H1 (cell line): Measurements from ENCODE around the gene TTC34. TPM values are rescaled to one million over a fixed set of nuclear protein-coding genes. Genes with fewer than 3 reads are reported as not detected.

Experiments used
- ATF3 ChIP-seq: IDR thresholded peaks from 2 replicates; pipeline ENCODE4 v1.6.1; 2011; ENCODE audit warnings: low read depth, mild to moderate bottlenecking, low read length; ENCODE audit not compliant: insufficient read depth
- BRCA1 ChIP-seq: IDR thresholded peaks from 2 replicates; pipeline ENCODE4 v1.6.1; 2012; ENCODE audit warnings: low read depth, low read length, improper control_type of control experiment
- CBX8 ChIP-seq: fragments of 300-800, 300-1000 bp; sonication (generic); IDR thresholded peaks from 2 replicates; pipeline ENCODE4 v1.7.1; 2016; ENCODE audit warnings: low read depth, low read length, borderline replicate concordance
- EP300 ChIP-seq, 2 experiments: IDR thresholded peaks; 1 replicate in 1 of 2; 2 replicates in 1 of 2; pipeline ENCODE4 v1.6.1; 2011 to 2012; ENCODE audit warnings: low read depth in 2 of 2, low read length in 2 of 2, mild to moderate bottlenecking in 2 of 2, borderline replicate concordance in 1 of 2, inconsistent platforms in 1 of 2, moderate library complexity in 1 of 2
- HDAC6 ChIP-seq: IDR thresholded peaks from one replicate; pipeline ENCODE4 v1.7.1; 2012; ENCODE audit warnings: low read depth, mild to moderate bottlenecking, inconsistent platforms, low read length, moderate library complexity
- POLR2AphosphoS5 ChIP-seq: IDR thresholded peaks from 2 replicates; pipeline ENCODE4 v1.6.1; 2011; ENCODE audit warnings: low read depth, low read length
- RFX5 ChIP-seq: IDR thresholded peaks from 2 replicates; pipeline ENCODE4 v1.6.1; 2011; ENCODE audit warnings: low read depth, low read length, improper control_type of control experiment, borderline replicate concordance
- SIRT6 ChIP-seq: IDR thresholded peaks from one replicate; pipeline ENCODE4 v1.7.1; 2012; ENCODE audit warnings: low read length, inconsistent platforms
- SP1 ChIP-seq: IDR thresholded peaks from 2 replicates; pipeline ENCODE4 v1.6.1; 2011; ENCODE audit warnings: low read depth, low read length
- YY1 ChIP-seq: IDR thresholded peaks from 2 replicates; pipeline ENCODE4 v1.6.1; 2011; ENCODE audit warnings: low read depth, mild to moderate bottlenecking, low read length
- polyA plus RNA-seq, 7 experiments: library from polyadenylated mRNA; depleted of rRNA in 3 of 7; stranded (reverse) in 5 of 7; unstranded in 2 of 7; fragments of >200 nt in 5 of 7; fragments of 200-250 nt in 2 of 7; gene quantifications; 1 replicate in 5 of 7; 2 replicates in 1 of 7; 4 replicates in 1 of 7; pipeline versions ENCODE4 v1.2.1 to v1.2.3, GENCODE V29; 2011 to 2013; ENCODE audit warnings: missing spikeins in 2 of 7, mixed read lengths in 2 of 7
- total RNA-seq: library from RNA; stranded (reverse); fragmentation: NEBNext Ultra II Directional; extraction: Animal tissue kit (Norgen Biotek cat#: 25700); gene quantifications from 2 replicates; pipeline ENCODE4 v1.2.1, GENCODE V29; 2021
- TF ChIP-seq, protein P1 (sequence below): IDR thresholded peaks from 2 replicates; pipeline ENCODE4 v1.6.1; 2012; ENCODE audit warnings: inconsistent platforms

The TTC34 gene
- total and polyA plus RNA-seq, 2 of the 8 experiments (the other 6 are each of a cell fraction or from before 2014, with no cell fraction given): 0.23 to 0.50 TPM

DNA sequence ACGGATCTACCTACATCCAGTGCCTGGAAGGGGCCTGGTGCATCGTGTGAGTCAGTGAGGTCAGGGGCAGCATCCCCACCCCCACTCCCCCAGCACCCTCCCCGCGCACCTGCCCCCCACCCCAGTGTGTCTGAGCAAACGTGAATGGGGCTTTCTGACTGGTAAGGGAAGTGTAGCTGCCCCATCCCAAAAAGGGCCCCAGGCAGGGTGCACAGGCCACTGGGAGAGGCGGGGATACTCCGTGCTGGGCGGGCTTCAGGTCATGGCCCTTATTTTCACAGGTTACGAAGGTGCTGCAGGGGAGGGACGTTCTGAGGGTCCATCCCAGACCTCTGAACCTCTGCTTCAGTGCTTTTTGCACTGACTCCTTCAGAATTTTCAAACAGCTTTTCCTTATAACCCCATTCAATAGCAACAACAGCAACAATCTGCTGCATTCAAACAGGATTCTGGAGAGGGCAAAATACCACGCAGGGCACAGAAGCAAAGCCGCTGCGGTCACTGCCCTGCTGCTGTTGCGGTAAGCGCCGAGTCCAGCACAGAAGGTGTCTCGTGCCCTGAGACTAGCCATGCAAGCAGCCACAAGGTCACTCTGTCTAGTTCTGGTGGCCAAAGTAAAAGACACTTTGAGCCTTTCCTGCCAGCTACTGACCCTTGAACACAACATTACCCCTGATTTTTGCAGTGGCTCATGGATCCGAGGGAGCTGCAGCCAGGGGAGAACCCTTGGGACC lies 10.3 kb downstream of the TTC34 start (continued):
- TF ChIP-seq, protein P1, sequence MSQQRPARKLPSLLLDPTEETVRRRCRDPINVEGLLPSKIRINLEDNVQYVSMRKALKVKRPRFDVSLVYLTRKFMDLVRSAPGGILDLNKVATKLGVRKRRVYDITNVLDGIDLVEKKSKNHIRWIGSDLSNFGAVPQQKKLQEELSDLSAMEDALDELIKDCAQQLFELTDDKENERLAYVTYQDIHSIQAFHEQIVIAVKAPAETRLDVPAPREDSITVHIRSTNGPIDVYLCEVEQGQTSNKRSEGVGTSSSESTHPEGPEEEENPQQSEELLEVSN: no peak
- TF ChIP-seq POLR2AphosphoS5 (no peak), HDAC6 (no peak), YY1 (no peak), RFX5 (no peak), SIRT6 (no peak), SP1 (no peak), CBX8 (no peak), BRCA1 (no peak), EP300 (IDR thresholded peaks at IDR 0.05; ENCODE audit: borderline replicate concordance in 1 of 2, low read depth in 2 of 2, low read length in 2 of 2) (no peak), ATF3 (no peak)
